ENCODE results near the gene COL6A5.

Gene COL6A5

DNA sequence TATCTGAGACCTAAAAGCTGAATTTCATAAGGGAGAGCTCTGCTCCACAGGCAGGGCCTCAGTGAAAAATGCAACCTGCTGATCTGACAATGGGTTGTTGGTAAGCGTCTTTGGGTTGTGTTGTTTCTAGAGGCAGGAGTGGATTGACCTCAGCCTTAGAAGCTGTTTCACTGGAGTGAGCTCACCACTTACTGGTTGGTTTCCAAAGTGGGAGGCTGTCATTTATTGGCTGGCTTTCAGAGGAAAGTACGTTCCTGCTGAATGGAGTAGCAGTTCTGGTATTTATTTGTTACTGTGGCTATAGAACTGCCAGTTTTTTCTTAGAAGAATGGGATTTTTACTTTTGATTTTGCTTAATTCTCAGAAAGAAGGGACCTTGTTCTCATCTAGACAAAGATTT, 29.3 kb upstream of the COL6A5 start:
- no peaks in the 10 kb centered on the region for H3K27me3 ChIP-seq (replicated peaks; ENCODE audit: control insufficient read depth, insufficient read depth, low read length)
- no peaks in the 10 kb centered on the region for H3K36me3 ChIP-seq (ENCODE audit: control insufficient read depth, insufficient read depth, low read length)
- TF ChIP-seq, protein P1, sequence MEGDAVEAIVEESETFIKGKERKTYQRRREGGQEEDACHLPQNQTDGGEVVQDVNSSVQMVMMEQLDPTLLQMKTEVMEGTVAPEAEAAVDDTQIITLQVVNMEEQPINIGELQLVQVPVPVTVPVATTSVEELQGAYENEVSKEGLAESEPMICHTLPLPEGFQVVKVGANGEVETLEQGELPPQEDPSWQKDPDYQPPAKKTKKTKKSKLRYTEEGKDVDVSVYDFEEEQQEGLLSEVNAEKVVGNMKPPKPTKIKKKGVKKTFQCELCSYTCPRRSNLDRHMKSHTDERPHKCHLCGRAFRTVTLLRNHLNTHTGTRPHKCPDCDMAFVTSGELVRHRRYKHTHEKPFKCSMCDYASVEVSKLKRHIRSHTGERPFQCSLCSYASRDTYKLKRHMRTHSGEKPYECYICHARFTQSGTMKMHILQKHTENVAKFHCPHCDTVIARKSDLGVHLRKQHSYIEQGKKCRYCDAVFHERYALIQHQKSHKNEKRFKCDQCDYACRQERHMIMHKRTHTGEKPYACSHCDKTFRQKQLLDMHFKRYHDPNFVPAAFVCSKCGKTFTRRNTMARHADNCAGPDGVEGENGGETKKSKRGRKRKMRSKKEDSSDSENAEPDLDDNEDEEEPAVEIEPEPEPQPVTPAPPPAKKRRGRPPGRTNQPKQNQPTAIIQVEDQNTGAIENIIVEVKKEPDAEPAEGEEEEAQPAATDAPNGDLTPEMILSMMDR (IDR thresholded peaks at IDR 0.05; ENCODE audit: insufficient read depth, low read length, poor library complexity, severe bottlenecking) = no peak
- no peak for DNase-seq (ENCODE audit: extremely low read depth, insufficient read length)
- H3K4me3 ChIP-seq (replicated peaks; ENCODE audit: low read depth, low read length) = no peak overlapping the region

DNA sequence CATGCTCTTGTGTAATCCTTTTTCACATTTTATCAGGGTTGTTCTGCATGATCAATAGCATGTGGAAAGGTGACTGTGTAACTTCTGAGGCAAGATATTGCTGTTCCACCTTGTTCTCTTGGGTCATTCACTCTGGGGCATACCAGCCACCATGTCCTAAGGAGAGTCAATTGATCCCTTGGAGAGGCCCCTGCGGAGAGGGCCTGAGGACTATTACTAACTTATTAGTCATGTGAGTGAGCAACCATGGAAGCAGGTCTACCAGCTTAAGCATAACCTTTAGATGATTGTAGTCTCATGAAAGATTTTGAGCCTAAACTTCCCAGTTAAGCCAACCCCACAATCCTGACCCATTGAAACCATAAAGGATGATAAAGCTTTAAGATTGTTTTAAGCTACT, 22.0 kb upstream of the COL6A5 start:
- no peaks in the 10 kb centered on the region for H3K36me3 ChIP-seq (ENCODE audit: control insufficient read depth, insufficient read depth, low read length)
- TF ChIP-seq, protein P1 (IDR thresholded peaks at IDR 0.05; ENCODE audit: insufficient read depth, low read length, poor library complexity, severe bottlenecking) = no peak
- H3K4me3 ChIP-seq (replicated peaks; ENCODE audit: low read depth, low read length) = no peak overlapping the region
- DNase-seq (ENCODE audit: extremely low read depth, insufficient read length) = no peak
- H3K27me3 ChIP-seq (replicated peaks; ENCODE audit: control insufficient read depth, insufficient read depth, low read length) = no peaks in the 10 kb centered on the region

DNA sequence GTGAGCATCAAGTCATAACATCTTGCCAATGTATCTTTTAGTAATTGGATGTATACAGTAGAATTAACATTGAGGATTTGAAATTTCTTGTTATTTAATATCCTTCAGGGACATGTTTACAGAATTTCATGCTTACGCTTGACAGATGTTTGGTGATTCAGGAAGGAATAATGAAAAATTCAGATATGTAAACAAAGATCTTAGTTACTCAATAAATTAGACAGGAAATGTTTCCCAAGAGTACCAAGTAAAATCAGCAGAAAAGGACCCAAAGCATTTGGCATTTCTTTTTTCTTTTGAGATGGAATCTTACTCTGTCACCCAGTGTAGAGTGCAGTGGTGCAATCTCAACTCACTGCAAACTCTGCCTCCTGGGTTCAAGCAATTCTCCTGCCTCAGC, 4.7 kb upstream of the COL6A5 start:
- Histone ChIP-seq H3K4me3 (replicated peaks; ENCODE audit: low read depth, low read length) (no peak overlapping the region), H3K27me3 (replicated peaks; ENCODE audit: control insufficient read depth, insufficient read depth, low read length) (no peaks in the 10 kb centered on the region), H3K36me3 (ENCODE audit: control insufficient read depth, insufficient read depth, low read length) (no peaks in the 10 kb centered on the region)
- no peak for DNase-seq (ENCODE audit: extremely low read depth, insufficient read length)
- TF ChIP-seq, protein P1 (IDR thresholded peaks at IDR 0.05; ENCODE audit: insufficient read depth, low read length, poor library complexity, severe bottlenecking) = no peak

GRCh38 chr3:130341388-130341787, 4.1 kb upstream of the COL6A5 start:
- Histone ChIP-seq H3K4me3 (replicated peaks; ENCODE audit: low read depth, low read length) (no peak overlapping the region), H3K36me3 (ENCODE audit: control insufficient read depth, insufficient read depth, low read length) (no peaks in the 10 kb centered on the region), H3K27me3 (replicated peaks; ENCODE audit: control insufficient read depth, insufficient read depth, low read length) (no peaks in the 10 kb centered on the region)
- TF ChIP-seq, protein P1 (IDR thresholded peaks at IDR 0.05; ENCODE audit: insufficient read depth, low read length, poor library complexity, severe bottlenecking) = no peak
- peak; percentile 5 for DNase-seq (ENCODE audit: extremely low read depth, insufficient read length)

DNA sequence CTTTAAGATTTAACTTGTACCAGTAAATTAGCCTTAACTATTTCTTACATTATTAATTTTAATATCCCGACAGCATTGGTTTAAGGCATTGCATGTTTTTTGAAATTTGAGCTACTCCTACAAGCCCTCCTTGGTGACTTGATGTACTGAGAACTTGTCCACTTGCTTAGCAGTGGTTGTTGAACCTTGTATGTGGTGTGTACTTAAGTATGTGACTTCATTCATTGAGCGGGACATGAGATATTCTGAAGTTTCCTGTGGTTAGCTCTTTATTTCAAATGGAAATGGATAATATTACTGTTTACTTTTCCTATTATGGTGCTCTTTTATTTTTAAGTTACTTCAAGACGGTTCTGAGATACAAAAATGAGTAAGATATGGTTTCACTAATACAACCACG, 3.6 kb upstream of the COL6A5 start:
- TF ChIP-seq, protein P1 (IDR thresholded peaks at IDR 0.05; ENCODE audit: insufficient read depth, low read length, poor library complexity, severe bottlenecking) = no peak
- H3K4me3 ChIP-seq (replicated peaks; ENCODE audit: low read depth, low read length) = no peak overlapping the region
- DNase-seq (ENCODE audit: extremely low read depth, insufficient read length) = no peak
- no peaks in the 10 kb centered on the region for H3K27me3 ChIP-seq (replicated peaks; ENCODE audit: control insufficient read depth, insufficient read depth, low read length)
- no peaks in the 10 kb centered on the region for H3K36me3 ChIP-seq (ENCODE audit: control insufficient read depth, insufficient read depth, low read length)
